Panc1 (cell line): ENCODE results near the gene XNDC1N. TPM values are rescaled to one million over a fixed set of nuclear protein-coding genes. Genes with fewer than 3 reads are reported as not detected.

ENCODE experiments used
- ATAC-seq: fragments of 200-7000 bp; cut with Tn5 transposase; 2 replicates; pipeline ENCODE4 v1.9.1; 2020; ENCODE audit warnings: mild to moderate bottlenecking, moderate library complexity
- BruUV-seq: library from RNA; stranded (reverse); fragments of 400-500 nt; replicated peaks from 2 replicates; lab custom pipeline; 2021; lab: Mats Ljungman, UMichigan
- CTCF ChIA-PET: fragments of 300-600 bp; sonication (Branson Sonifier 250); formaldehyde crosslinking; loops from one replicate; lab custom pipeline; 2022; ENCODE audit warnings: antibody characterized with exemption; lab: Charles Lee
- POLR2A ChIA-PET: fragments of 300-600 bp; sonication (Branson Sonifier 250); formaldehyde crosslinking; loops from one replicate; lab custom pipeline; 2022; ENCODE audit warnings: antibody characterized with exemption; lab: Charles Lee
- DNase-seq: peaks from one replicate; pipeline ENCODE4 v3.0.0-alpha.2; 2010; ENCODE audit warnings: low read depth, low spot score
- H3K27ac ChIP-seq: 2 replicates; pipeline ENCODE4 v1.5.1; 2011; ENCODE audit warnings: mild to moderate bottlenecking, low read length, inconsistent platforms
- H3K27me3 ChIP-seq: fragments of 200-500 bp; sonication (Bioruptor generic); 2 replicates; pipeline ENCODE4 v1.6.0; 2014; ENCODE audit warnings: low read length, inconsistent platforms; ENCODE audit not compliant: control insufficient read depth, insufficient read depth
- H3K36me3 ChIP-seq: fragments of 200-500 bp; sonication (Bioruptor generic); 2 replicates; pipeline ENCODE4 v1.5.1; 2014; ENCODE audit warnings: inconsistent platforms, mild to moderate bottlenecking, low read length, moderate library complexity; ENCODE audit not compliant: control insufficient read depth, insufficient read depth
- H3K4me1 ChIP-seq: 2 replicates; pipeline ENCODE4 v1.5.1; 2011; ENCODE audit warnings: inconsistent platforms, mild to moderate bottlenecking, low read length, moderate library complexity; ENCODE audit not compliant: control insufficient read depth, insufficient read depth
- H3K4me3 ChIP-seq, 2 experiments: 2 replicates each; pipeline ENCODE4 v1.5.1; 2011 to 2012; ENCODE audit warnings: low read depth in 2 of 2, low read length in 2 of 2, mild to moderate bottlenecking in 2 of 2, inconsistent platforms in 1 of 2, moderate library complexity in 1 of 2
- H3K9me3 ChIP-seq: fragments of 200-500 bp; sonication (Bioruptor generic); 2 replicates; pipeline ENCODE4 v1.5.1; 2014; ENCODE audit warnings: low read depth, mild to moderate bottlenecking, inconsistent platforms, low read length, moderate library complexity; ENCODE audit not compliant: control insufficient read depth, insufficient read depth
- CTCF ChIP-seq: fragments of 450-650 bp; IDR thresholded peaks from 2 replicates; pipeline ENCODE4 v1.5.1; 2017; ENCODE audit warnings: mild to moderate bottlenecking
- POLR2AphosphoS5 ChIP-seq: IDR thresholded peaks from 2 replicates; pipeline ENCODE4 v1.6.1; 2012; ENCODE audit warnings: mild to moderate bottlenecking, low read depth, low read length, moderate library complexity
- REST ChIP-seq, 2 experiments: IDR thresholded peaks; 2 replicates each; pipeline ENCODE4 v1.6.1; 2011 to 2012; ENCODE audit warnings: low read depth in 2 of 2, control low read depth in 1 of 2, low read length in 1 of 2, mild to moderate bottlenecking in 1 of 2, moderate library complexity in 1 of 2; ENCODE audit not compliant: insufficient read depth in 1 of 2
- SIN3A ChIP-seq: IDR thresholded peaks from 2 replicates; pipeline ENCODE4 v1.6.1; 2012; ENCODE audit warnings: low read depth, mild to moderate bottlenecking, low read length, moderate library complexity, borderline replicate concordance; ENCODE audit not compliant: insufficient read depth
- TCF7L2 ChIP-seq: IDR thresholded peaks from 2 replicates; pipeline ENCODE4 v1.6.1; 2011; ENCODE audit warnings: mild to moderate bottlenecking, low read depth, low read length, inconsistent platforms
- in situ Hi-C: cut with HindIII; loops from 2 replicates; pipeline ENCODE4 v1.10.0; 2016; ENCODE audit warnings: low sequenced_read_pairs, low pct_unique_long_range_greater_than_20kb
- intact Hi-C: fragments of 100-400 bp; cut with micrococcal nuclease; formaldehyde crosslinking; loops from one replicate; pipeline ENCODE4 v1.10.0; 2022; ENCODE audit not compliant: unreplicated experiment
- total RNA-seq: library from RNA; stranded (reverse); gene quantifications from one replicate; pipeline ENCODE4 v1.2.1, GENCODE V29; 2021; ENCODE audit not compliant: unreplicated experiment

Gene XNDC1N
- total RNA-seq, 1 experiment from 2014 or later = 11.5 TPM

- no peaks in the 10 kb centered on the region for H3K36me3 ChIP-seq
- no peaks in the 10 kb centered on the region for H3K4me1 ChIP-seq
- H3K9me3 ChIP-seq = no peaks in the 10 kb centered on the region
- H3K27me3 ChIP-seq = no peaks in the 10 kb centered on the region
- no TSS peak for BruUV-seq
- TF ChIP-seq POLR2AphosphoS5 (no peak), SIN3A (no peak), TCF7L2 (no peak), CTCF (no peak), REST (IDR thresholded peaks at IDR 0.05; ENCODE audit: insufficient read depth in 1 of 2, low read depth in 2 of 2, low read length in 1 of 2) (no peak)
- ChIA-PET POLR2A (no interaction called here), CTCF (no interaction called here)
- ATAC-seq (no peak), DNase-seq (no peak)
- no peak overlapping the region for H3K4me3 ChIP-seq
- H3K27ac ChIP-seq = no peak overlapping the region
- in situ Hi-C loops (no loop called here), intact Hi-C loops (no loop called here)
Measured at GRCh38 chr11:71955898-71956456, 27.6 kb upstream of the XNDC1N start.

- H3K9me3 ChIP-seq = no peaks in the 10 kb centered on the region
- H3K4me1 ChIP-seq = peaks cover 13% of the 10 kb centered on the region
- no TSS peak for BruUV-seq
- H3K36me3 ChIP-seq = no peaks in the 10 kb centered on the region
- ChIA-PET CTCF (interaction anchor here (0.6 kb wide), 1 partner anchor 497 kb away, joined by 7 read pairs; no protein-coding TSS in a partner anchor), POLR2A (no interaction called here)
- in situ Hi-C loops (no loop called here), intact Hi-C loops (no loop called here)
- DNase-seq = no peak
- no peak for TF ChIP-seq POLR2AphosphoS5
- no peak for TF ChIP-seq CTCF
- no peak for TF ChIP-seq SIN3A
- TF ChIP-seq REST (IDR thresholded peaks at IDR 0.05; ENCODE audit: insufficient read depth in 1 of 2, low read depth in 2 of 2, low read length in 1 of 2) = no peak
- no peak for TF ChIP-seq TCF7L2
- ATAC-seq = no peak
- H3K27ac ChIP-seq = no peak overlapping the region
- no peaks in the 10 kb centered on the region for H3K27me3 ChIP-seq
- H3K4me3 ChIP-seq = no peak overlapping the region
Measured at GRCh38 chr11:71951741-71952310, 23.4 kb upstream of the XNDC1N start.
